ENCODE measurements around the gene LAMA4. TPM values are rescaled to one million over a fixed set of nuclear protein-coding genes. Genes with fewer than 3 reads are reported as not detected.

LAMA4 gene
- total and polyA plus RNA-seq, 5 donors from 2014 or later = not detected

GRCh38 chr6:112224088-112224487 is 30.3 kb downstream of the LAMA4 start:
- ATAC-seq (ENCODE audit: low read depth in 2 of 2) (no peak), DNase-seq (no peak)
- H3K9me3 ChIP-seq (ENCODE audit: control insufficient read depth in 2 of 2, low read length in 2 of 2) = no peaks in the 10 kb centered on the region
- H3K4me3 ChIP-seq (ENCODE audit: low read depth, low read length) = no peak overlapping the region
- H3K9me3 Mint-ChIP-seq = peaks cover 0 to 5% (median 0%) of the 10 kb centered on the region in 7 donors
- H3K27ac ChIP-seq (ENCODE audit: insufficient read depth, low read length, poor library complexity, severe bottlenecking) = no peak overlapping the region
- no peaks in the 10 kb centered on the region for H3K36me3 ChIP-seq (ENCODE audit: control insufficient read depth, insufficient read depth, low read length)
- H3K27ac Mint-ChIP-seq = no peak overlapping the region
- no peaks in the 10 kb centered on the region for H3K4me1 Mint-ChIP-seq
- H3K4me1 ChIP-seq (ENCODE audit: control insufficient read depth, insufficient read depth, low read length, poor library complexity, severe bottlenecking) = no peaks in the 10 kb centered on the region
- no peaks in the 10 kb centered on the region for H3K36me3 Mint-ChIP-seq
- H3K27me3 Mint-ChIP-seq = peaks cover 16% of the 10 kb centered on the region
- peaks cover 12% of the 10 kb centered on the region for H3K27me3 ChIP-seq (ENCODE audit: control insufficient read depth, insufficient read depth, low read length)
- H3K4me3 Mint-ChIP-seq = no peak overlapping the region

GRCh38 chr6:112223070-112223861 is 31.1 kb downstream of the LAMA4 start:
- H3K27me3 ChIP-seq (ENCODE audit: control insufficient read depth, insufficient read depth, low read length) = peaks cover 7% of the 10 kb centered on the region
- Mint-ChIP-seq H3K9me3 (peaks cover 0 to 5% (median 0%) of the 10 kb centered on the region in 7 donors), H3K4me3 (no peak overlapping the region), H3K27ac (no peak overlapping the region), H3K4me1 (no peaks in the 10 kb centered on the region), H3K36me3 (no peaks in the 10 kb centered on the region), H3K27me3 (peaks cover 12% of the 10 kb centered on the region)
- H3K4me3 ChIP-seq (ENCODE audit: low read depth, low read length) = no peak overlapping the region
- H3K27ac ChIP-seq (ENCODE audit: insufficient read depth, low read length, poor library complexity, severe bottlenecking) = no peak overlapping the region
- H3K4me1 ChIP-seq (ENCODE audit: control insufficient read depth, insufficient read depth, low read length, poor library complexity, severe bottlenecking) = no peaks in the 10 kb centered on the region
- DNase-seq = no peak
- H3K9me3 ChIP-seq (ENCODE audit: control insufficient read depth in 2 of 2, low read length in 2 of 2) = no peaks in the 10 kb centered on the region
- H3K36me3 ChIP-seq (ENCODE audit: control insufficient read depth, insufficient read depth, low read length) = no peaks in the 10 kb centered on the region
- no peak for ATAC-seq (ENCODE audit: low read depth in 2 of 2)

- Mint-ChIP-seq H3K4me1 (no peaks in the 10 kb centered on the region), H3K27ac (no peak overlapping the region), H3K9me3 (peaks cover 0 to 5% (median 0%) of the 10 kb centered on the region in 7 donors), H3K36me3 (no peaks in the 10 kb centered on the region), H3K27me3 (peaks cover 9% of the 10 kb centered on the region), H3K4me3 (no peak overlapping the region)
- Histone ChIP-seq H3K27me3 (ENCODE audit: control insufficient read depth, insufficient read depth, low read length) (peaks cover 6% of the 10 kb centered on the region), H3K4me3 (ENCODE audit: low read depth, low read length) (no peak overlapping the region), H3K27ac (ENCODE audit: insufficient read depth, low read length, poor library complexity, severe bottlenecking) (no peak overlapping the region), H3K36me3 (ENCODE audit: control insufficient read depth, insufficient read depth, low read length) (no peaks in the 10 kb centered on the region), H3K9me3 (ENCODE audit: control insufficient read depth in 2 of 2, low read length in 2 of 2) (no peaks in the 10 kb centered on the region), H3K4me1 (ENCODE audit: control insufficient read depth, insufficient read depth, low read length, poor library complexity, severe bottlenecking) (no peaks in the 10 kb centered on the region)
- ATAC-seq (ENCODE audit: low read depth in 2 of 2) = no peak
- no peak for DNase-seq
These were observed 32.1 kb downstream of the LAMA4 start for GRCh38 chr6:112221981-112222852.

GRCh38 chr6:112221561-112221960 is 32.8 kb downstream of the LAMA4 start:
- peaks cover 9% of the 10 kb centered on the region for H3K27me3 Mint-ChIP-seq
- no peak overlapping the region for H3K27ac Mint-ChIP-seq

GRCh38 chr6:112218563-112218962 is 35.8 kb downstream of the LAMA4 start:
- H3K27ac Mint-ChIP-seq = no peak overlapping the region
- H3K27ac ChIP-seq (ENCODE audit: insufficient read depth, low read length, poor library complexity, severe bottlenecking) = no peak overlapping the region
- H3K4me1 ChIP-seq (ENCODE audit: control insufficient read depth, insufficient read depth, low read length, poor library complexity, severe bottlenecking) = no peaks in the 10 kb centered on the region
- H3K4me1 Mint-ChIP-seq = no peaks in the 10 kb centered on the region
- no peak for ATAC-seq (ENCODE audit: low read depth in 2 of 2)
- no peak for DNase-seq
- H3K36me3 ChIP-seq (ENCODE audit: control insufficient read depth, insufficient read depth, low read length) = no peaks in the 10 kb centered on the region
- H3K9me3 ChIP-seq (ENCODE audit: control insufficient read depth in 2 of 2, low read length in 2 of 2) = no peaks in the 10 kb centered on the region
- peaks cover 7% of the 10 kb centered on the region for H3K27me3 ChIP-seq (ENCODE audit: control insufficient read depth, insufficient read depth, low read length)
- H3K9me3 Mint-ChIP-seq = peaks cover 0 to under 1% (median 0%) of the 10 kb centered on the region in 7 donors
- H3K27me3 Mint-ChIP-seq = peaks cover 4% of the 10 kb centered on the region
- H3K36me3 Mint-ChIP-seq = no peaks in the 10 kb centered on the region
- no peak overlapping the region for H3K4me3 Mint-ChIP-seq
- H3K4me3 ChIP-seq (ENCODE audit: low read depth, low read length) = no peak overlapping the region

More at GRCh38 chr6:112221561-112221960, 32.8 kb downstream of the LAMA4 start:
- Mint-ChIP-seq H3K4me3 (no peak overlapping the region), H3K4me1 (no peaks in the 10 kb centered on the region), H3K36me3 (no peaks in the 10 kb centered on the region), H3K9me3 (peaks cover 0 to 5% (median 0%) of the 10 kb centered on the region in 7 donors)
- ATAC-seq (ENCODE audit: low read depth in 2 of 2) = no peak
- H3K4me1 ChIP-seq (ENCODE audit: control insufficient read depth, insufficient read depth, low read length, poor library complexity, severe bottlenecking) = no peaks in the 10 kb centered on the region
- peaks cover 6% of the 10 kb centered on the region for H3K27me3 ChIP-seq (ENCODE audit: control insufficient read depth, insufficient read depth, low read length)
- no peak for DNase-seq
- H3K9me3 ChIP-seq (ENCODE audit: control insufficient read depth in 2 of 2, low read length in 2 of 2) = no peaks in the 10 kb centered on the region
- H3K27ac ChIP-seq (ENCODE audit: insufficient read depth, low read length, poor library complexity, severe bottlenecking) = no peak overlapping the region
- H3K4me3 ChIP-seq (ENCODE audit: low read depth, low read length) = no peak overlapping the region
- H3K36me3 ChIP-seq (ENCODE audit: control insufficient read depth, insufficient read depth, low read length) = no peaks in the 10 kb centered on the region

- H3K27me3 ChIP-seq (ENCODE audit: control insufficient read depth, insufficient read depth, low read length) = peaks cover 12% of the 10 kb centered on the region
- Mint-ChIP-seq H3K36me3 (no peaks in the 10 kb centered on the region), H3K27ac (no peak overlapping the region), H3K9me3 (peaks cover 0 to 2% (median 0%) of the 10 kb centered on the region in 7 donors), H3K4me1 (no peaks in the 10 kb centered on the region), H3K4me3 (no peak overlapping the region), H3K27me3 (peaks cover 4% of the 10 kb centered on the region)
- H3K36me3 ChIP-seq (ENCODE audit: control insufficient read depth, insufficient read depth, low read length) = no peaks in the 10 kb centered on the region
- no peak overlapping the region for H3K4me3 ChIP-seq (ENCODE audit: low read depth, low read length)
- DNase-seq (no peak), ATAC-seq (ENCODE audit: low read depth in 2 of 2) (no peak)
- H3K4me1 ChIP-seq (ENCODE audit: control insufficient read depth, insufficient read depth, low read length, poor library complexity, severe bottlenecking) = no peaks in the 10 kb centered on the region
- no peak overlapping the region for H3K27ac ChIP-seq (ENCODE audit: insufficient read depth, low read length, poor library complexity, severe bottlenecking)
- no peaks in the 10 kb centered on the region for H3K9me3 ChIP-seq (ENCODE audit: control insufficient read depth in 2 of 2, low read length in 2 of 2)
These were observed 37.5 kb downstream of the LAMA4 start for GRCh38 chr6:112216662-112217551.

Data from CD4-positive, CD25-positive, alpha-beta regulatory T cell (primary cell).